Fibroblast of skin of back (primary cell): ENCODE measurements around the gene ABHD3.
"Not testable (repeated sequence)": the region's sequence is repeated elsewhere in the genome, so short reads cannot be mapped to it uniquely, and the experiment has no call there.

Experiments used
- DNase-seq: peaks from one replicate; pipeline ENCODE4 v3.0.0-alpha.2; 2013

Gene ABHD3

GRCh38 chr18:21703241-21703820 is 1.2 kb downstream of the ABHD3 start:
- DNase-seq, result no peak

DNA sequence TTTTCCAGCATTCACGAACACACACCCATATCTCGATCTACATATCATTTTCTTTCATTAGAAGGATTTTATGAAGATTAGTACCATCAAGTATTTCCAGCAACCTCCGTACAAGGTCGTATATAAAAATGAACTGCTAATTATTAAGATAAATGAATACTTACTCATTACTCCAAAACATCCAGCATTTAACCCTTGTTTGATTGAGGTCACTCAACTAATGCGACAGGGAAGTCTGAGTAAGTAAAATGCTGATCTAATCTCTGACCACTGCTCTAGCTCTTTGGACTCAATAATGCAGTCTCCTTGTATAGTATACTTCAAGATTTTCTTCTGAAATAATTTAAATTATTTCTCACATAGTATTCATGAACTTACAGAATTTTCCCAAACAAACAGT is 2.0 kb downstream of the ABHD3 start:
- DNase-seq, result no peak

DNA sequence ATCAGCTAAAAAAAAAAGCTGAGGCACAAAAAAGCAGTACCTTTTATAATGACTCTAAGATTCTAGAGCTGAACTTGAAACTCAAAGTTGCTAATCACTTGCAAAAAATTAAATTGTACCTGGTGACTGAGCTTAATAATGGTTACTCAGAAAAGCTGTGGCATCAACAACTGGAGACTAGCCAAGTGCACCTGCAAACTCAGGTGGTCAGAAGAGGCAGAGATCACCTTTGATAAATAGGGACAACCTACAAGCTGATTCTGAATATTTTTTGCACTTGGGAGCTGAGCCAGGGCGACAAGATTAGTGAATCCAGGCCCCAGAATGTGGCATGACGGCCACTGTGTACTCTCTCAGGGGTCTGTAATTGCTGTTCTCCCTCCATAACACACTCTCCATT is 3.0 kb downstream of the ABHD3 start:
- no peak for DNase-seq

GRCh38 chr18:21700528-21701075 is 4.0 kb downstream of the ABHD3 start:
- DNase-seq, result no peak

DNA sequence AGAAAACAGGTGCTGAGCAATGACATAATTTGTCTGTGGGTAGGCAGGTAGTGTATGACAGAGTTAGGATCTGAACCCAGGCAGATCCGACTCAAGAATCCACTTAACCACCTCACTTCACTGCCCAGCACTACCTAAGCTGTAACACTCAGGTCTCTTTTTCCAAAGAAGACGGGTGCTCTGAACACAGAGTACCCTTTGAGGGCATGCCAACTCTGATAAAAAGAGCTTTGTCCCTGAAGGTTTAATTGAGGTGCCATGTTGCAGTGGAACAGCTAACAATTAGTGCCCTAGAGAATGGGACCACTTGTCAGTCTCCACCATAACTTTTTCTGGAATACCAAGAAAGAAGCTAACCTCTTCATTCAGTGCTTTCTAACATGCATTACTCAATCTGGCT is 11.3 kb downstream of the ABHD3 start:
- DNase-seq, result no peak

- no peak for DNase-seq
Observed at GRCh38 chr18:21689736-21690135, 14.8 kb downstream of the ABHD3 start.

DNA sequence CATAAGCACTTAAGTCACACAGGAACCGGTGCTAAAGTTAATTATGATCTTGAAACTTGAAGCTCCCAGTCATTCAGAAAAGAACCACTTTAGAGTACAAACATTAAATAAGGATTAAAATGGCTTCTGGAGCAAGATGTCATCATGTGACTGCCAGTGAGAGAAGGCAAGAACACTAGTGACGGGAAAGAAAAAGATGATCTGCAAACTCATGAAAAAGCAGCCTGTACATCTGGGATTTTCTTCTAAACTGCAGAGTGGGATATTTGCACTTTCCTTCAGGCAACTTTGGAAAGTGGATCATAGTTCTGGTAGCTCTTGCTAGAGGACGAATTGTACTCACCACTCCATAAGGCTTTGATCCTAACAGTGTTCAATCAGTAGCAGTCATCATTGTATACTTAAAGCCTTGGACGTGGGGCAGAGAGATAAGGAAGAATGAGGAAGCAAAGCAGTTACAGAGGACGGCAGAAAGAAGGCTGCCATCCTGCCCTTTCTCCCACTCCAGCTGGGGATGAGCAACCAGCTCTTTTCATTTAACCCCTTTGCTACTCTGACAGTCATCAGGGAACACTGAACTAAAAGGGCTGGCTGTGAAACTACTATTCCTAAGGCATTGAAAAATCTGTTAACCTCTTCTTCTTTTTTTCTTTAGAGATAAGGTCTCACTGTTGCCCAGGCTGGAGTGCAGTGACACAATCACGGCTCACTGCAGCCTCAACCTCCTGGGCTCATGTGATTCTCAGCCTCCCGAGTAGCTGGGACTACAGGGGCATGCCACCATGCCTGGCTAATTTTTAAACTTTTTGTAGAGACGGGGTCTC is 18.1 kb downstream of the ABHD3 start:
- no peak for DNase-seq

DNA sequence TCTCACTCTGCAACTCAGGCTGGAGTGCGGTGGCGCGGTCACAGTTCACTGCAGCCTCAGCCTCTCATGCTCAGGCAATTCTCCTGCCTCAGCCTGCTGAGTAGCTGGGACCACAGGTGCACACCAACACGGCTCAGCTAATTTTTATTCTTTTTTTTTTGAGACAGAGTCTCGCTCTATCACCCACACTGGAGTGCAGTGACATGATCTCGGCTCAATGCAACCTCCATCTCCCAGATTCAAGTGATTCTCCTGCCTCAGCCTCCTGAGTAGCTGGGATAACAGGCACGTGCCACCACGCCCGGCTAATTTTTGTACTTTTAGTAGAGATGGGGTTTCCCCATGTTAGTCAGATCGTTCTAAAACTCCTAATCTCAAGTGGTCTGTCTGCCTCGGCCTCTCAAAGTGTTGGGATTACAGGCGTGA is 19.0 kb downstream of the ABHD3 start:
- DNase-seq, result not testable (repeated sequence)

DNA sequence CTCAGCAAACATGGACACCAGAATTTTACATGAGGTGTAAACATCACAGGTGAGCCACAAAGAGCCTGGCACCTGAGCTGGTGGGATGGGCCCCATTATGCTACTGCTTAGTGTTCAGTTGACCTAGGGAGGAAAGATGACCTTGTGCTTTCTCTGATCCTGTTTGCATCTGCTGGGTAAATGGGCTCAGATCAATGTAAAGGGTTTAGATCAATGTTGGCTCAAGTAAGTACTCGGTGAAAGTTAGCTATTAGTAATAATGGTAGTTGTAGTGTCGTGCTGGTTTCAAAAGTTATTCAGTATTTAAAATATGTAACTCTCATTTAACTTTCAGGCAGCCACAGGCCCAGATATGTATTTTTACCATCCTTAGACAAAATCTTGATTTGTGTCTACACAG is 19.8 kb downstream of the ABHD3 start:
- no peak for DNase-seq

- no peak for DNase-seq
Observed at GRCh38 chr18:21682371-21683051, 22.1 kb downstream of the ABHD3 start.

DNA sequence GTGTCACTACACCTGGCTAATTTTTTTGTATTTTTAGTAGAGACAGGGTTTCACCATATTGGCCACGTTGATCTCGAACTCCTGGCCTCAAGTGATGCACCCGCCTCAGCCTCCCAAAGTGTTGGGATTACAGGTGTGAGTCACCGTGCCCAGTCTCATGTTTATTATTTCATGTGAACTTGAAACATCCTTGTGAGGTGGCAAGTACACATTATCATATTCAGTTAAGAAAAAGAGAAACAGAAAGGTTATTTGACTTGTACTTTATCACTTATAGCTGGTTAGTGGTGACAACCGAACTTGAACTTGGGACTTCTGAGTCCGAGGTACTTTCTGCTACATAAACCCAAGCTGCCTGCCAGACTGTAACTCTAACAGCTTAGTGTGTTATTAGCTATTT is 24.4 kb downstream of the ABHD3 start:
- DNase-seq, result no peak

DNA sequence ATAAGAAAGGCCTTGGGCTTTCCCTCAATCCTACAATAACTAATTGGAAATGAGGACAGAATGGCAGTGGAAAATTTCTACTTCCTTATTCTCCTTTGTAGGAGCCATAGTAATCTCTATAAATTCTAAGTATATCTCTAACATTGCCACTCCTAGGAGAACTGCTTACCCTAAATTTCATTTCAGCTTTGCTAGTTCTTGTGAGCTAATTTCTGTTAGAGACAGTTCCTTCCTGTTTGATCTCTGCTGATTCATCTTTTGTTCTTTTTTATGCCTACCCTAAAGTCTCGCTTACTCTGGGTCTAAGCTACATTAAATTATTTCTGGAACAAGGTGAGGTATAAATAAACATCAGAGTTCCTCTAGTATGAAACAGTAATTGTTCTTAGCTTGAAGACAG is 25.7 kb downstream of the ABHD3 start:
- DNase-seq, result no peak

DNA sequence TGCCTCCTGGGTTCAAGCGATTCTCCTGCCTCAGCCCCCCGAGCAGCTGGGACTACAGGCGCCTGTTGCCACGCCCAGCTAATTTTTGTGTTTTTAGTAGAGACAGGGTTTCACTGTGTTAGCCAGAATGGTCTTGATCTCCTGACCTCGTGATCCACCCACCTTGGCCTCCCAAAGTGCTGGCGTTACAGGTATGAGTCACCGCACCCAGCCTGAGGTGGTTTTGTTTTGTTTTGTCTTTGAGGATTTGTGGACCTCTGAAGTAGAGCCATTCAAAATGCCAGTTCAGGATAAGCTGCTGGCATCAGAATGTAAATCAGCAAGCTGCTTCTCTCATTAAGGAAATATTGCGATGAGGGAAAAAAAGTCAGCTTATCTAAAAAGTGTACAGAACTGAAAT is 29.2 kb downstream of the ABHD3 start:
- not testable (repeated sequence) for DNase-seq

- peak; percentile 3 for DNase-seq
Observed at GRCh38 chr18:21672521-21673267, 31.9 kb downstream of the ABHD3 start.

- peak; percentile 35 for DNase-seq
Observed at GRCh38 chr18:21669736-21670285, 34.8 kb downstream of the ABHD3 start.

DNA sequence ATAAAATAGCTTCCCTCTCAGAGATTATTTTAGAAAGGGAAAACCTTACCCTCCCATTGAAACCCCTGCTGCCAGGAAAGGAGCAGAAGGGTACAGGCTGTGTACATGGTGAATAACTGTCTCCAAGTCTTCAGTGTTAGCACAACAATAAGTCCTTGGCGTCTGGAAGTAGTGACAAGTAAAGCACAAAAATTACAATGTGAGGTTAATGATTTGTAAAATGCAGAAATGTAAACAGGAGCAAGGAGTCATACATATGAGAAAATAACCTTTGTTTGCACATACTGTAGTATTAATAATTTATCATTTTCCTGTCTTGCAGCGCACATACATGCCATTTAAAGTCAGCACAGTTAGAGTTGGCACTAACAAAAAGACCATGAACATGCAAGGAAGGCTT is 40.5 kb downstream of the ABHD3 start:
- no peak for DNase-seq

DNA sequence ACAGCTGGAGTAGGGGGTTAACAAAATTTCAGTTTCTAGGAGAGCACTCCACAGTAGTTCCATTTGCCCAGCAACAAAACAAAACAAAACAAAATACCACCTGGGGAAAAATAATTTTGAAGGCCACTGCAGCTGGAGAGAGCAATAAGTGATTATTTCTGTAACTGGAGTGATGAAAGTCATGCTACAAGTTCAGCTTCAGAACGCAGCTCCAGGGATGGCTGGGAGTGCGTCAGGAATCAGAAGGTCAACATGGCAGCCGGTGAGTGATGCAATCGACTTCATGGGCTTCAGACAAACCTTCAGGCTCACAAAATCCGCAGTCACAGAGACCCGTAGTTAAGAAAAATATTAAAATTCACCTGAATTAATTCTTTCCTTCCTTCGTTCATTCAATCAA is 41.0 kb downstream of the ABHD3 start:
- no peak for DNase-seq

- DNase-seq, result no peak
Observed at GRCh38 chr18:21662581-21662980, 42.0 kb downstream of the ABHD3 start.

DNA sequence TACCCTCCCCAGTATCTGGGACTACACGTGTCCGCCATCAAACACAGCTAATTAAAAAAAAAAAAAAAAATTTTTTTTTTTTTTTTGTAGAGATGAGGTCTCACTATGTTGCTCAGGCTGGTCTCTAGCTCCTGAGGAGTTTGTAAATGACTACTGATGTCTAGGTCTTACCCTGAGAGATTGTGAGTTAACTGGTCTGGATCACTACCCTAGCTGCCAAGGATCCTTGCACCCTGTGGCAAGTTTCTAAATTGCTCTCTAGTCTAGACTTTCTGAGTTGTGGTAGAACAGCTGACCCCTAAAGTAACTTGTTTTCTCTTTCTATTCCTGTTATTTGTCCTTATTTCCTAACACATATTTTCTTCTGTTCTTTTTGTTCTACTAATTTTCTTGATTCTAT is 44.5 kb downstream of the ABHD3 start:
- DNase-seq, result no peak

- DNase-seq, result peak; percentile 55
Observed at GRCh38 chr18:21656402-21656801, 48.2 kb downstream of the ABHD3 start.

- no peak for DNase-seq
Observed at GRCh38 chr18:21653361-21653760, 51.2 kb downstream of the ABHD3 start.

GRCh38 chr18:21652073-21652472 is 52.5 kb downstream of the ABHD3 start:
- no peak for DNase-seq
